ENCODE measurements around the gene CLDN3. TPM values are rescaled to one million over a fixed set of nuclear protein-coding genes. Genes with fewer than 3 reads are reported as not detected.
"Not testable (repeated sequence)": the region's sequence is repeated elsewhere in the genome, so short reads cannot be mapped to it uniquely, and the experiment has no call there.

CLDN3 gene
- total and polyA plus RNA-seq, 11 donors = 0.10 TPM; not detected in 10

DNA sequence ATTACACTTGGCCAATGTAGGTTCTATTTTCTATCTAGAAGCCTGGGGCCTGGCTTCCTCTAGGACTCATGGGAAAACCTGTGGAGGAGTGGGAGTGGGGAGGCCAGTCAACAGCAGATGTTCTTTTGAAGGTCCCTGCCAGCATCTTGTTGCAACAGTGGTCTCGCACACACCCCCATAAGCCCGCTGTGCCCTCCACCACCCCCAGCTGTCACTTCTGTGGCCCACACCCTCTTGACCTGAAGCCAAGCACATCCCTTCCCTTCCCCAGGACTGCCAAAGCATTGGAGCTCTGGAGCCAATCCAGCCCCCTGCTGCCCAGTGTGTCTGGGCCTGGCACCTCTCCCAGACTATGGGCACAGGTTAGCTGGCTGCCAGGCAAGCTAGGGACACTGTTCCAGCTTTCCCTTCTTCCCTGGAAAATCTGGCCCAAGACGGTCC lies 48.7 kb downstream of the CLDN3 start:
- TF ChIP-seq, protein P1, sequence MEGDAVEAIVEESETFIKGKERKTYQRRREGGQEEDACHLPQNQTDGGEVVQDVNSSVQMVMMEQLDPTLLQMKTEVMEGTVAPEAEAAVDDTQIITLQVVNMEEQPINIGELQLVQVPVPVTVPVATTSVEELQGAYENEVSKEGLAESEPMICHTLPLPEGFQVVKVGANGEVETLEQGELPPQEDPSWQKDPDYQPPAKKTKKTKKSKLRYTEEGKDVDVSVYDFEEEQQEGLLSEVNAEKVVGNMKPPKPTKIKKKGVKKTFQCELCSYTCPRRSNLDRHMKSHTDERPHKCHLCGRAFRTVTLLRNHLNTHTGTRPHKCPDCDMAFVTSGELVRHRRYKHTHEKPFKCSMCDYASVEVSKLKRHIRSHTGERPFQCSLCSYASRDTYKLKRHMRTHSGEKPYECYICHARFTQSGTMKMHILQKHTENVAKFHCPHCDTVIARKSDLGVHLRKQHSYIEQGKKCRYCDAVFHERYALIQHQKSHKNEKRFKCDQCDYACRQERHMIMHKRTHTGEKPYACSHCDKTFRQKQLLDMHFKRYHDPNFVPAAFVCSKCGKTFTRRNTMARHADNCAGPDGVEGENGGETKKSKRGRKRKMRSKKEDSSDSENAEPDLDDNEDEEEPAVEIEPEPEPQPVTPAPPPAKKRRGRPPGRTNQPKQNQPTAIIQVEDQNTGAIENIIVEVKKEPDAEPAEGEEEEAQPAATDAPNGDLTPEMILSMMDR (IDR thresholded peaks at IDR 0.05) = no peak
- TF ChIP-seq POLR2A (IDR thresholded peaks at IDR 0.05) = no peak
- H3K27me3 ChIP-seq = peaks cover 0 to 24% (median 4%) of the 10 kb centered on the region in 9 donors
- WGBS, 4 donors = 31 to 58% (median 46%) methylated on average over 3 of the region's 3 CpGs
- peak; percentile 80 to 88 (median 81) for DNase-seq
- ATAC-seq = peak; percentile 81 to 89 (median 85)
- no peaks in the 10 kb centered on the region for H3K36me3 ChIP-seq
- H3K4me1 ChIP-seq = peaks cover 0 to 32% (median 14%) of the 10 kb centered on the region in 12 donors
- no peak overlapping the region for H3K4me3 ChIP-seq
- intact Hi-C loops (cut with DNase I) = loop anchor here in 1 of 10 donors (5.0 kb wide), 1 partner anchor 54 kb away; the partner anchor contains the start of gene VPS37D
- H3K27ac ChIP-seq = peak overlapping the region in 5 of 12 donors; percentile 22 to 54 (median 42)
- no peaks in the 10 kb centered on the region for H3K9me3 ChIP-seq

DNA sequence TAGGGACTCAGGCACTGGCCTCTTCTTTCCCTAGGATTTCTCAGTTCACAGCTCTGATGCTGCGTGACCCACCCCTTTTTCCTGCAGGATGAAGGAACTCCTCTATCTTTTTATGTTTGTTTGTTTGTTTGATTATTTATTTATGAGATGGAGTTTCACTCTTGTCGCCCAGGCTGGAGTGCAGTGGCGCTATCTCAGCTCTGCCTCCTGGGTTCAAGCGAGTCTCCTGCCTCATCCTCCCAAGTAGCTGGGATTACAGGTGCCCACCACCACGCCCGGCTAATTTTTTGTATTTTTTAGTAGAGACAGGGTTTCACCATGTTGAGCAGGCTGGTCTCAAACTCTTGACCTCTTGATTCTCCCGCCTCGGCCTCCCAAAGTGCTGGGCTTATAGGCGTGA lies 49.6 kb downstream of the CLDN3 start:
- H3K9me3 ChIP-seq, DNase-seq, H3K36me3 ChIP-seq, ATAC-seq, H3K27ac ChIP-seq, H3K4me3 ChIP-seq: not testable (repeated sequence)
- intact Hi-C loops (cut with DNase I) = loop anchor here in 1 of 10 donors (5.0 kb wide), 1 partner anchor 53 kb away; the partner anchor contains the start of gene VPS37D
- Histone ChIP-seq H3K27me3 (peaks cover 0 to 30% (median 3%) of the 10 kb centered on the region in 9 donors), H3K4me1 (peaks cover 0 to 34% (median 14%) of the 10 kb centered on the region in 12 donors)
- 91 to 96% (median 94%) methylated on average over 9 of the region's 9 CpGs for WGBS, 4 donors

DNA sequence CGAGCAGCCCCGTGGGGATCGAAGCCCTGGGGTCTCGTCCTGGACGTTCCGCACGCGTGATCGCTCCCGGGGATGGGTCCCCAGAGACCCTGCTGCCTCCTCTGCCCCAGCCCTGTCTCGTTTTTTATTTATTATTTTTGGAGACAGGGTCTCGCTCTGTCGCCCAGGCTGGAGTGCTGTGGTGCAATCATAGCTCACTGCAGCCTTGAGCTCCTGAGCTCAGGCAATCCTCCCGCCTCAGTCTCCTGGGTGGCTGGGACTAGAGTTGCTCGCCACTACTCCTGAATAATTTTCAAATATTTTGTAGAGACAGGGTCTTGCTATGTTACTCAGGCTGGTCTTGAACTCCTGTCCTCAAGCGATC lies 50.3 kb downstream of the CLDN3 start:
- peaks cover 0 to 32% (median 3%) of the 10 kb centered on the region in 9 donors for H3K27me3 ChIP-seq
- H3K4me3 ChIP-seq = peak overlapping the region in 10 of 12 donors; percentile 32 to 96 (median 82)
- H3K4me1 ChIP-seq = peaks cover 0 to 36% (median 14%) of the 10 kb centered on the region in 12 donors
- no peaks in the 10 kb centered on the region for H3K9me3 ChIP-seq
- H3K27ac ChIP-seq = peak overlapping the region in 1 of 12 donors; percentile 15
- ATAC-seq (peak in 1 of 4 donors; percentile 11), DNase-seq (no peak)
- TF ChIP-seq POLR2A (IDR thresholded peaks at IDR 0.05) = no peak
- TF ChIP-seq, protein P1 (IDR thresholded peaks at IDR 0.05) = no peak
- intact Hi-C loops (cut with DNase I) = loop anchor here in 4 of 10 donors (5.0 kb wide), 2 partner anchors 37 to 52 kb away; partner anchors contain the start of genes VPS37D (in 3 of the 4), BUD23 (in 2 of the 4) and DNAJC30 (in 2 of the 4)
- 8 to 26% (median 10%) methylated on average over 6 to 16 of the region's 16 CpGs for WGBS, 4 donors
- no peaks in the 10 kb centered on the region for H3K36me3 ChIP-seq

Other genes starting within 250 kb of the CLDN3 start
- gene BAZ1B, start 248.0 kb downstream of the CLDN3 start, total RNA-seq = 10 to 100 TPM; 30.1 to 45.0 (median 41.5) TPM
- gene BAZ1B, start 248.0 kb downstream of the CLDN3 start, polyA plus RNA-seq = 10 to 100 TPM; 19.0 to 31.5 TPM
- 100 to 1,000 TPM in 2 of 9 donors, 10 to 100 TPM in 7; 63.2 to 182 (median 77.9) TPM for gene BCL7B, start 212.6 kb downstream of the CLDN3 start, total RNA-seq
- 10 to 100 TPM; 65.3 to 88.8 TPM for gene BCL7B, start 212.6 kb downstream of the CLDN3 start, polyA plus RNA-seq
- gene TBL2, start 191.7 kb downstream of the CLDN3 start, total RNA-seq = 10 to 100 TPM in 7 of 9 donors, 1 to 10 TPM in 2; 6.8 to 24.1 (median 14.1) TPM
- 10 to 100 TPM in 1 of 2 donors, 1 to 10 TPM in 1; 3.5 to 27.3 TPM for gene TBL2, start 191.7 kb downstream of the CLDN3 start, polyA plus RNA-seq
- 10 to 100 TPM in 1 of 9 donors, 1 to 10 TPM in 6, under 1 TPM in 2; 0.42 to 10.1 (median 1.8) TPM for gene MLXIPL, start 145.7 kb downstream of the CLDN3 start, total RNA-seq
- 1 to 10 TPM; 2.0 to 5.4 TPM for gene MLXIPL, start 145.7 kb downstream of the CLDN3 start, polyA plus RNA-seq
- gene VPS37D, start 102.4 kb downstream of the CLDN3 start, total RNA-seq = 1 to 10 TPM; 1.9 to 2.9 (median 2.7) TPM
- 1 to 10 TPM; 1.1 to 2.2 TPM for gene VPS37D, start 102.4 kb downstream of the CLDN3 start, polyA plus RNA-seq
- gene DNAJC30, start 86.8 kb downstream of the CLDN3 start, total RNA-seq = 10 to 100 TPM in 6 of 9 donors, 1 to 10 TPM in 3; 6.8 to 21.1 (median 15.6) TPM
- gene DNAJC30, start 86.8 kb downstream of the CLDN3 start, polyA plus RNA-seq = 10 to 100 TPM in 1 of 2 donors, 1 to 10 TPM in 1; 7.2 to 14.0 TPM
- gene BUD23, start 86.7 kb downstream of the CLDN3 start, total RNA-seq = 10 to 100 TPM; 57.4 to 94.1 (median 68.6) TPM
- 100 to 1,000 TPM; 106 to 150 TPM for gene BUD23, start 86.7 kb downstream of the CLDN3 start, polyA plus RNA-seq
- gene STX1A, start 50.6 kb downstream of the CLDN3 start, total RNA-seq = 1 to 10 TPM; 1.1 to 3.6 (median 1.6) TPM
- 1 to 10 TPM; 1.8 to 2.4 TPM for gene STX1A, start 50.6 kb downstream of the CLDN3 start, polyA plus RNA-seq
- 10 to 100 TPM; 17.9 to 36.9 (median 25.0) TPM for gene ABHD11, start 31.5 kb downstream of the CLDN3 start, total RNA-seq
- 10 to 100 TPM; 21.0 to 27.7 TPM for gene ABHD11, start 31.5 kb downstream of the CLDN3 start, polyA plus RNA-seq
- gene CLDN4, start 60.7 kb upstream of the CLDN3 start, total RNA-seq = under 1 TPM in 1 of 9 donors, not detected in 8; 0.11 TPM
- gene CLDN4, start 60.7 kb upstream of the CLDN3 start, polyA plus RNA-seq = under 1 TPM in 1 of 2 donors, not detected in 1; 0.12 TPM
- 1 to 10 TPM in 3 of 9 donors, under 1 TPM in 3, not detected in 3; 0.30 to 2.7 (median 0.94) TPM for gene METTL27, start 72.2 kb upstream of the CLDN3 start, total RNA-seq
- gene METTL27, start 72.2 kb upstream of the CLDN3 start, polyA plus RNA-seq = under 1 TPM in 1 of 2 donors, not detected in 1; 0.12 TPM
- not detected for gene TMEM270, start 90.9 kb upstream of the CLDN3 start, total RNA-seq
- gene TMEM270, start 90.9 kb upstream of the CLDN3 start, polyA plus RNA-seq = not detected

All from heart left ventricle (tissue), 16 donors.